HuH-7.5 (cell line): ENCODE data around the gene THUMPD3.

Experiments
- DNase-seq: peaks from one replicate; pipeline ENCODE4 v3.0.0; 2011; ENCODE audit warnings: low spot score

Gene THUMPD3

DNA sequence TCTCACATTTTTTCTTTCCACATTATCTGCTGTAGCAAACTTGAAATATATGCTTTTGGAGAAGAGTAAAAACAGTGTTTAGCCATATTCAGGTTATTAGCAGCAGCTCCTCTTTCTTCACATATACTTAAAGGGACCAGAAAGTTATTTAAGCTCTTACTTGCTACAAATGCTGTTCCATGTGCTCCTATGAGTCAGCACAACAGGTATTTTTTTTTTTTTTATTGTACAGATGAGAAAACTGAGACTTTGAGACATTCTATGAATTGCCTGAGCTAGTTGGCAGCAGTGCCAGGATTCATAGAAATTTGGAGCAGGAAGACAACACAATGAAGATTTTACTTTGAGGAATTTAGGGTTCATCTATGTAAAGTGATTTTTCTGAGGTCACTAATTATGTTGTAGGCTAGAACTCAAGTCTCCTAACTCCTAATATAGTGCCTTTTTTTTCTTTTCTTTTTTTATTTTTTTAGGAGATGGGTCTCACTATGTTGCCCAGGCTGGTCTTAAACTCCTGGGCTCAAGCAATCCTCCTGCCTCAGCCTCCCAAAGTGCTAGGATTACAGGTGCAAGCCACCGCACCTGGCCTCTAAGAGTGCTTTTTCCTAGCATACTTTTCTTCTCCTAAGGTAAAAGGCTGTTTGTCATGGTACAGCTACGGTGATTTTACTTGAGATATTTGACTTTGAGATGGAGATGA is 58.1 kb downstream of the THUMPD3 start:
- DNase-seq, result no peak

DNA sequence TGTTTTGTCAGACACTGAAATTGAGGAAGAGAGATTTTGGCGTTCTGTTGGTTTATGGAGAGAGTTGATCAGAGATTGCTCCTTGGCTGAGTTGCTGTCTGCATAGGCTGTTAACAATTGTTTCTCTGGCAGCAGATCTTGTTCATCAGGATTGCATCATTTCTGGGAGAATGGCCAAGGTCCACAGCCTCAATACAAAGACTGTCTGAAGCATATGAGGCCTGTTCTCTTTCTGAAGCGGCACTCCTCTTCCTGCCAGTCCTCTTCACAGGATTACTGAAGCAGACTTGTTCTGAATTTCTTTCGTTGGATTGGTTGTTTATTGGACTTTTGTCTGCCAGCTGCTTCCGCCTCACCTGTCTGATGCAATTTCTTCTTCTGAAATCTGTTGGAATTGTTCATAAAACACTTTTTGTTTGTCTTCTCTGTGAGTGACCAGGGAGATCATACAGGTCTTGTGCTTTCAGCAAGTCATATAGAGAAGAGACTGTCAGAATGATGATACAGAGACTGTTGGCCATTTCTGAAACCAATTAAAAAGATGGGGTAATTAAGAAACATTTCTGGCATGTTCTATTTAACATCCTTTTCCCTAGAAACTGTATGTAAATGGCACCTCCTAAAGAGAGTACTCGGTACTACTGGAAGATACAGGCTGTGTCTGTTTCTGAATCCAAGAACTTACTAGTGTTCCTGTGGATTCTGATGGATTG is 60.0 kb downstream of the THUMPD3 start:
- peak; percentile 76 for DNase-seq

GRCh38 chr3:9428411-9428810 is 65.6 kb downstream of the THUMPD3 start:
- DNase-seq, result no peak

- no peak for DNase-seq
These were observed 67.9 kb downstream of the THUMPD3 start for GRCh38 chr3:9430733-9431132.

- no peak for DNase-seq
These were observed 71.0 kb downstream of the THUMPD3 start for GRCh38 chr3:9433627-9434521.

DNA sequence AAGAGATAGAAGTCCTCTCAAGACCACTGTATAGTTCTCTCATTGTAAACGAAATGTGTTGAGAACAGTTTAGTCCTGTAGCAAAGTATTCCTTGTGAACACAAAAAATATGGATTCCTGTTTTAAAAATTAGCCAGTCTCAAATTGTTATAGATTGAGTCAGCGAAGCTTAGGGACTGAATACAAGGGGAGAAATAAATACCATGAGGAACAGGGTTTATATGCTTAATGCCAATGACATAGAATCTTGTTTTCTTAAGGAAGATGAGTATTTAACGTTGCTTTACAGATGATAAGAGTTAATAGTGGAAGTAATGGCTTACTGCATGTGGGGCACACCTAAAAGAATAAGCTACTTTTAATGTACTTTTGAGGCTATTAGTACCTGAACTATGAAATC is 72.5 kb downstream of the THUMPD3 start:
- no peak for DNase-seq
